ENCODE data around the gene COL4A2. TPM values are rescaled to one million over a fixed set of nuclear protein-coding genes. Genes with fewer than 3 reads are reported as not detected.

The COL4A2 gene
- total and polyA plus RNA-seq, 9 donors, result 59.5 to 171 (median 136) TPM

DNA sequence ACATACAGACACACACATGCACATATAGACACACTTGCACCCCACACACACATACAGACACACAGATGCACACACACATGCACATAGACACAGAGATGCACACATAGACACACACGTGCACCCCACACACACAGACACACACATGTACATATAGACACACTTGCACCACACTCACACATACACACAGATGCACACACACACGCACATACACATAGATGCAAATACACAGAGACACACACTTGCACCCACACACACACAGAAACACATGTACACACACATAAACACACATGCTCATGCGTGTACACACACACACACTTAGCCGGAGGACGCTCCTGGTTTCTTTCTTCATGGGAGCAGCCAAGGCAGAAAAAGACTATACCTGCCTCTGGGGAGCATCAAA lies 10.0 kb downstream of the COL4A2 start:
- TF ChIP-seq EP300 (IDR thresholded peaks at IDR 0.05) (no peak), POLR2A (IDR thresholded peaks at IDR 0.05) (no peak)
- TF ChIP-seq, protein P1, sequence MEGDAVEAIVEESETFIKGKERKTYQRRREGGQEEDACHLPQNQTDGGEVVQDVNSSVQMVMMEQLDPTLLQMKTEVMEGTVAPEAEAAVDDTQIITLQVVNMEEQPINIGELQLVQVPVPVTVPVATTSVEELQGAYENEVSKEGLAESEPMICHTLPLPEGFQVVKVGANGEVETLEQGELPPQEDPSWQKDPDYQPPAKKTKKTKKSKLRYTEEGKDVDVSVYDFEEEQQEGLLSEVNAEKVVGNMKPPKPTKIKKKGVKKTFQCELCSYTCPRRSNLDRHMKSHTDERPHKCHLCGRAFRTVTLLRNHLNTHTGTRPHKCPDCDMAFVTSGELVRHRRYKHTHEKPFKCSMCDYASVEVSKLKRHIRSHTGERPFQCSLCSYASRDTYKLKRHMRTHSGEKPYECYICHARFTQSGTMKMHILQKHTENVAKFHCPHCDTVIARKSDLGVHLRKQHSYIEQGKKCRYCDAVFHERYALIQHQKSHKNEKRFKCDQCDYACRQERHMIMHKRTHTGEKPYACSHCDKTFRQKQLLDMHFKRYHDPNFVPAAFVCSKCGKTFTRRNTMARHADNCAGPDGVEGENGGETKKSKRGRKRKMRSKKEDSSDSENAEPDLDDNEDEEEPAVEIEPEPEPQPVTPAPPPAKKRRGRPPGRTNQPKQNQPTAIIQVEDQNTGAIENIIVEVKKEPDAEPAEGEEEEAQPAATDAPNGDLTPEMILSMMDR (IDR thresholded peaks at IDR 0.05), result no peak
- no peaks in the 10 kb centered on the region for H3K36me3 ChIP-seq
- H3K27me3 ChIP-seq, result no peaks in the 10 kb centered on the region
- no peak for DNase-seq
- no peak overlapping the region for H3K4me3 ChIP-seq
- H3K9me3 ChIP-seq, result no peaks in the 10 kb centered on the region
- no peak overlapping the region for H3K27ac ChIP-seq
- 74 to 93% (median 89%) methylated on average over 5 of the region's 5 CpGs for WGBS, 3 donors
- intact Hi-C loops (cut with DNase I), result loop anchor here in 1 of 4 donors (10.0 kb wide), 1 partner anchor 98 kb away; no protein-coding TSS in a partner anchor
- peaks cover 14% of the 10 kb centered on the region for H3K4me1 ChIP-seq (ENCODE audit: insufficient read depth)

DNA sequence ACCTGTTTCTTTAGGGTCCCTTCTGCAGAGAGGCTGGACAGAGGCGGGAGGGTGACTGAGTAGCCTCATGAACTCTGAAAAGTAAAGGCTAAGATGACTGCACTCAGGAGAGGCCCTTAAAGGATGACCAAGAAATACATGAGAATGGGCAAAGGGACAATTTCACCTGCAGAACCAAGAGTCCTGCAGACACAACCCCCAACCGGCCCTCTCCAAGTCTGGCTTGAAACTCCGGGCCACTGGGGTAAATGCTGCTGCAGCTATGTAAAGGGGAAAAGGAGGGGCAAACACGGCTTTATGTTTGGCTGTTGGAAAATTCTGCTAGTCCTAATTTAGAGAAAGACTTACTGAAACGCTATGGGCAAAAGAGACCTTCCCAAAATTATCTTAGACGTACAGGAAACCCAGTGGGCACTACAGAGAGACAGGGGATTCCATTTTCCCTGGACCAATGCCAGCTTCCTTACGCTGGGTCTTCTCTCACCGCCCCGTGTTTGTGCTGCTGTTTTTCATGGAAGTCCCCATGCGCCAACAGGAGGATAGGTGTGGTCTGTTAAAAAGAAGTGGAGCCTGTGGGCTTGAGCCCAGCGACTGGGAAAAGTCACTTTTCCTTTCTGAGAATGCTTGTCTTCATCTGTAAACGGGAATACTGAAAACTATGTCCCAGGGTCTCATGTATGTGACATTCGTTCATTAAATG lies 10.6 kb downstream of the COL4A2 start:
- H3K36me3 ChIP-seq, result no peaks in the 10 kb centered on the region
- WGBS, 3 donors, result 85 to 92% (median 90%) methylated on average over 13 of the region's 13 CpGs
- DNase-seq, result no peak
- TF ChIP-seq EP300 (IDR thresholded peaks at IDR 0.05) (no peak), POLR2A (IDR thresholded peaks at IDR 0.05) (no peak)
- TF ChIP-seq, protein P1 (IDR thresholded peaks at IDR 0.05), result no peak
- no peaks in the 10 kb centered on the region for H3K27me3 ChIP-seq
- no peaks in the 10 kb centered on the region for H3K9me3 ChIP-seq
- no peak overlapping the region for H3K4me3 ChIP-seq
- no peak overlapping the region for H3K27ac ChIP-seq
- intact Hi-C loops (cut with DNase I), result loop anchor here in 1 of 4 donors (10.0 kb wide), 1 partner anchor 97 kb away; no protein-coding TSS in a partner anchor
- peaks cover 14% of the 10 kb centered on the region for H3K4me1 ChIP-seq (ENCODE audit: insufficient read depth)

GRCh38 chr13:110318920-110319319 lies 11.8 kb downstream of the COL4A2 start:
- WGBS, 3 donors, result 80 to 83% (median 83%) methylated on average over 7 of the region's 7 CpGs
- H3K27ac ChIP-seq, result no peak overlapping the region
- DNase-seq, result no peak
- peaks cover 18% of the 10 kb centered on the region for H3K4me1 ChIP-seq (ENCODE audit: insufficient read depth)
- H3K4me3 ChIP-seq, result no peak overlapping the region
- H3K36me3 ChIP-seq, result no peaks in the 10 kb centered on the region
- TF ChIP-seq EP300 (IDR thresholded peaks at IDR 0.05) (no peak), POLR2A (IDR thresholded peaks at IDR 0.05) (no peak)
- TF ChIP-seq, protein P1 (IDR thresholded peaks at IDR 0.05), result no peak
- intact Hi-C loops (cut with DNase I), result loop anchor here in 1 of 4 donors (10.0 kb wide), 1 partner anchor 96 kb away; no protein-coding TSS in a partner anchor
- H3K9me3 ChIP-seq, result no peaks in the 10 kb centered on the region
- no peaks in the 10 kb centered on the region for H3K27me3 ChIP-seq

DNA sequence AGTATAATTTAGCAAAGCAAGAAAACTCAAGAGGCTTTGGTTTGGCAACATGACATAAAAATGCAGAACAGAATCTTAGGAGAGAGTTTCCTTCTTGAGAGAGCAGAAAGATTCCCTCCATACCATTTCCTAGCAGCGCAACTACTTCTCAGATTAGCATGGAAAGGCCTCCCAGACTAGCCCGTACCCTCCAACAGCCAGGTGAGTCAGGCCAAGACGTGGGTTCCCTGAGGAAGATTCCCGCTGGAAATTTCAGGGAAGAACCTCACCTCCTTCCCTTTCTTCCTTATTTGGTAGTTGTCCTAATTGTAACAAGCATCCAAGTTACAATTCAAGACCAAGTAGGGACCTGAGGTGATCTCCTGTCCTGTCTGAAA lies 12.3 kb downstream of the COL4A2 start:
- 69 to 90% (median 70%) methylated on average over 4 of the region's 4 CpGs for WGBS, 3 donors
- H3K27ac ChIP-seq, result no peak overlapping the region

More for the DNA sequence above, 12.3 kb downstream of the COL4A2 start:
- no peaks in the 10 kb centered on the region for H3K9me3 ChIP-seq
- peaks cover 19% of the 10 kb centered on the region for H3K4me1 ChIP-seq (ENCODE audit: insufficient read depth)
- H3K4me3 ChIP-seq, result no peak overlapping the region
- no peaks in the 10 kb centered on the region for H3K27me3 ChIP-seq
- TF ChIP-seq, protein P1 (IDR thresholded peaks at IDR 0.05), result no peak
- TF ChIP-seq EP300 (IDR thresholded peaks at IDR 0.05), result no peak
- TF ChIP-seq POLR2A (IDR thresholded peaks at IDR 0.05), result no peak
- intact Hi-C loops (cut with DNase I), result loop anchor here in 1 of 4 donors (10.0 kb wide), 1 partner anchor 95 kb away; no protein-coding TSS in a partner anchor
- no peak for DNase-seq
- H3K36me3 ChIP-seq, result no peaks in the 10 kb centered on the region

Measured in ovary (tissue), 9 donors.